ENCODE results near the gene FABP7. TPM values are rescaled to one million over a fixed set of nuclear protein-coding genes. Genes with fewer than 3 reads are reported as not detected.

The FABP7 gene
- total RNA-seq, 1 donor from 2014 or later, result not detected

- H3K4me3 Mint-ChIP-seq (ENCODE audit: unreplicated experiment), result no peak overlapping the region
These were observed 49.9 kb downstream of the FABP7 start for GRCh38 chr6:122829456-122829855.

GRCh38 chr6:122831511-122831910 lies 52.0 kb downstream of the FABP7 start:
- peaks cover 44% of the 10 kb centered on the region for H3K27me3 Mint-ChIP-seq (ENCODE audit: unreplicated experiment)
- no peaks in the 10 kb centered on the region for H3K4me1 Mint-ChIP-seq (ENCODE audit: unreplicated experiment)
- TF ChIP-seq CTCF (IDR thresholded peaks at IDR 0.05), result no peak
- H3K36me3 Mint-ChIP-seq (ENCODE audit: unreplicated experiment), result no peaks in the 10 kb centered on the region
- H3K27ac Mint-ChIP-seq (ENCODE audit: unreplicated experiment), result no peak overlapping the region
- H3K4me3 Mint-ChIP-seq (ENCODE audit: unreplicated experiment), result no peak overlapping the region
- no peak for DNase-seq (ENCODE audit: extremely low spot score, unreplicated experiment)
- no peaks in the 10 kb centered on the region for H3K9me3 Mint-ChIP-seq (ENCODE audit: unreplicated experiment)

More at GRCh38 chr6:122829456-122829855, 49.9 kb downstream of the FABP7 start:
- no peak for DNase-seq (ENCODE audit: extremely low spot score, unreplicated experiment)
- no peak for TF ChIP-seq CTCF (IDR thresholded peaks at IDR 0.05)
- H3K27me3 Mint-ChIP-seq (ENCODE audit: unreplicated experiment), result peaks cover 30% of the 10 kb centered on the region
- H3K36me3 Mint-ChIP-seq (ENCODE audit: unreplicated experiment), result no peaks in the 10 kb centered on the region
- no peaks in the 10 kb centered on the region for H3K9me3 Mint-ChIP-seq (ENCODE audit: unreplicated experiment)
- no peak overlapping the region for H3K27ac Mint-ChIP-seq (ENCODE audit: unreplicated experiment)
- no peaks in the 10 kb centered on the region for H3K4me1 Mint-ChIP-seq (ENCODE audit: unreplicated experiment)

GRCh38 chr6:122832459-122832858 lies 52.9 kb downstream of the FABP7 start:
- no peak overlapping the region for H3K27ac Mint-ChIP-seq (ENCODE audit: unreplicated experiment)
- DNase-seq (ENCODE audit: extremely low spot score, unreplicated experiment), result no peak
- no peaks in the 10 kb centered on the region for H3K4me1 Mint-ChIP-seq (ENCODE audit: unreplicated experiment)
- H3K27me3 Mint-ChIP-seq (ENCODE audit: unreplicated experiment), result peaks cover 44% of the 10 kb centered on the region
- no peak overlapping the region for H3K4me3 Mint-ChIP-seq (ENCODE audit: unreplicated experiment)
- H3K36me3 Mint-ChIP-seq (ENCODE audit: unreplicated experiment), result no peaks in the 10 kb centered on the region
- no peak for TF ChIP-seq CTCF (IDR thresholded peaks at IDR 0.05)
- no peaks in the 10 kb centered on the region for H3K9me3 Mint-ChIP-seq (ENCODE audit: unreplicated experiment)

- no peak for DNase-seq (ENCODE audit: extremely low spot score, unreplicated experiment)
- no peaks in the 10 kb centered on the region for H3K36me3 Mint-ChIP-seq (ENCODE audit: unreplicated experiment)
- H3K27ac Mint-ChIP-seq (ENCODE audit: unreplicated experiment), result no peak overlapping the region
- H3K27me3 Mint-ChIP-seq (ENCODE audit: unreplicated experiment), result peaks cover 46% of the 10 kb centered on the region
- TF ChIP-seq CTCF (IDR thresholded peaks at IDR 0.05), result no peak
- H3K9me3 Mint-ChIP-seq (ENCODE audit: unreplicated experiment), result no peaks in the 10 kb centered on the region
- no peak overlapping the region for H3K4me3 Mint-ChIP-seq (ENCODE audit: unreplicated experiment)
- H3K4me1 Mint-ChIP-seq (ENCODE audit: unreplicated experiment), result no peaks in the 10 kb centered on the region
These were observed 53.5 kb downstream of the FABP7 start for GRCh38 chr6:122833021-122833491.

Other genes starting within 250 kb of the FABP7 start
- gene PKIB, start 169.3 kb upstream of the FABP7 start, total RNA-seq, result 28.7 and 35.0 TPM in 2 replicates
- 12.8 and 14.6 TPM in 2 replicates for gene SMPDL3A, start 9.5 kb downstream of the FABP7 start, total RNA-seq
- gene CLVS2, start 216.5 kb downstream of the FABP7 start, total RNA-seq, result not detected in 2 replicates

Data from osteocyte (in vitro differentiated cells).